Glomerular visceral epithelial cell (primary cell): ENCODE results near the gene FBXW12.
A peak's percentile ranks its signal among the peaks of the same experiment; 100 is the strongest.

Experiments
- DNase-seq: peaks from one replicate; pipeline ENCODE4 v3.0.0-alpha.2; 2016; ENCODE audit errors: extremely low spot score

The FBXW12 gene

DNA sequence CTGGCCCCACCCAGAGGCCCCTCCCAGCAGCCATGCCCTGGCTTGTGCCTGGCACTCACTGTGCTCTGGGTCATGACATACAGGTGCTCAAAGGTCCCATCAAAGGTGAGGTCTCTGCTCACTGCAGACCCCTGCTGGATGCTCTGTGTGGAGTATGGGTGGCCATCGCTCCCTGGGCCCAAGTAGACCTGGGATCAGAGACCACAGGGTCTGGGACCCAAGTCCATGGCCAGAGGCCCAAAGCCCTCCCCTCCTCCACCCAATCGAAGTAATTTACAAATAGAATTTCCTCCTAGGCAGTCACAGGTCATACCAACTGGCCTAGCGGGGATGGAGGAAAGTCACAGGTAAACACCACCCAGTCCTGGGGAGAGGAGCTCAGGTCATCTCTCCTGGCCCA, 50.3 kb downstream of the FBXW12 start:
- no peak for DNase-seq

DNA sequence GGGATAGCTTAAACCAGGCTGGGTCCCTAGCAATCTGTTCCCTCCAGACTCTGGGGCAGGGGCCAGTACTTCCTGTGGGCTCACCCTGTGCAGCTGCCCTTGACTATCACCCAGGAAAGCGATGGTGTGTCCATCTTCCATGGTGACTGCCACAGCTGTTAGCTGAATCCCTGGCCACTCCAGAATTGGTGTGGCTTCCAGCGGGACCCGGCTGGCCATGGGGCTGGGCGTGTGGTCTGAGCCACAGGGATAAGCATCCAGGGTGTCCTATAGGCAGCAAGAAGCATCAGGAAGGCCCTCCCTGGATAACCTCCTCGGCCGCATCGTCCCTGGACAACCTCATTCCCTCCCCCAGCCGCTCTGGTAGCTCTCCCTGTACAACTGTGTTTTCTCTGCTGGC, 50.7 kb downstream of the FBXW12 start:
- no peak for DNase-seq

DNA sequence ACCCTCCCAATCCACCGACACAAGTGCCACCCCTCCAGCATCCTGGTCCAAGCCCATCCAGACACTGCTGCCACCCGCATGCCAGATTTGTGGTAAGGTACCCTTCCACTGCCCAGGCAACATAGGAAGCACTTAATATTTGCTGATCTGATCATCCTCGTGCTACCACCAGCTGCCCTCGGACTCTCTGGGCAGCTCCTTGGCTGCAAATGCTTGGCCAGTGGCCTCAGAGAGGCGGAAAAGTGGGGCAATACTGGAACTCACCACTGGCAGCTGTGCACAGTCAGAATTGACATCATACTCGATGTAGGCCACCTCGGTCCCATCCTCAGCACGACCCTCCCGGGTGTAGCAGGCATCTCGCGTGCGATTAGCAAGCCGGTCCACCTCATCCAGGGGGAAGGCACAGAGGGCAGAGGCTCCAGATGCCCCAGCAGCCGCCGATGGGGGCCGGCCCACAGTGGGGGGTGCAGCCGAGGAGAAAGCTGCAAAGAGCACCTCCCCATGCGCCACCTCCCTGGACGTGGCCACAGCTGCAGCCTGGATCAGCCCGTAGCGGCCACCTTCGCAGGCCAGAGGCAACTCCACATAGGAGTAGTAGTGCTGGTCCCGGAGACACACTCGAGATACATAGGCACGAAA, 51.3 kb downstream of the FBXW12 start:
- no peak for DNase-seq

DNA sequence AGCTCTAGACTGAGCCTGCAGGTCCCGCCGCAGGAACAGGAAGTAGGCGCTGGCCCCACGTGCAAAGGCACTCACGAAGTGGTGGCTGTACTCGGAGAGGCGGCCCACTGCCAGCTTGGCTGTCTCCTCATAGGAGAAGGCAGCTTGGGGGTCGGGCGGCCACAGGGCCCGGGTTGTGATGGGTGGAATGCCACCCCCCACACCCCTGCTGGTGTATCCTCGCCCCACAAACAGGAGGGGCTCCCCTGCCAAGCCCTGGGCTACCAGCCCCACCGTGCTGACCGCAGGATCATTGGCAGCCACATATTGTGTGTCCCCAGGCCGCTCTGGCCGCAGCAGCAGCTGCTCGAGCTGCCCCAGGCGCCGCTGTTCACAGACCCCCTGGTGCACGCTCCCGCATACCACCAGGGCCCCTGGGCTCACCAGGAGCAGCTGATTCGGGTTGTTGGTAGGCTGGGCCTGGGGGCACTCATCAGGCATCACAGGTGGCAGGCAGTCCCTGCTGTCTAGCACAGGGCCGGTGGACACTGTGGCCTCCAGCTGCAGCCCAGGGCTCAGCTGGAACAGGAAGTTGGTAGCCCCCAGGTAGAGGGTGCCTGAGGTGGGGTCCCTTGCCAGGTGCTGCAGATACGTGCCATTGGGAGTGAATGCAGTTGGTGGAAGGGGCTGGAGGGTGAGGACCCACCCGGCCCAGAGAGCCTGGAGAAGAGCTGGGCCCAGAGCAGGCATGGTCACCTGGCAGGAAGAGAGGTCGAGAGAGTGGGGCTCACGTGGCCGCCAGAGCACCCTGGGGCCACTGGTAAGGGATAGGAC, 52.1 kb downstream of the FBXW12 start:
- DNase-seq, result no peak

DNA sequence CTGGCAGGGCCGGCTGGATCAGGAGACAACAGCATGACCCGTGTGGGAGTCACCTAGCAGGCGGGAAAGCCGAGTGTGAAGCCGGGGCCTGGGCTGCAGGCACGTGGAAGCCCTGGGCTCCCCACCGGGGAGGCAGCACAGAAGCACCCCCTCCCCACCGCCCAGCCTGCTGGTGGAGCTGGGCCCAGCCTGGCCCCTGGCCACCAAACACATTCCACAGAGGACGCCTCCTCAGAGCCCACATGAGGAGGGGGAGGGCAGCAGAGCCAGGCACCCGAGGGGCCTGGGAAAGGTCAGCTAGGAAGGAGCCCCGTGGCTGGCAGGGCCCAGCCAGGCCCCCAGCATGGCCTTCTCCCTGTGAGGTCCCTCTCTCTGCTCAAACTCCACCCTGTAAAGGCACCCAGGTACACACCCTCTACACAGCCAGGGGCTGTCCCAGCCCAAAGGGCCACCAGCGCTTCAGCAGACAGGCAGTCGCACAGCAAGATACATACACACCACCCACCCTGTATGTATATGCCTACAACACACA, 53.3 kb downstream of the FBXW12 start:
- DNase-seq, result no peak

DNA sequence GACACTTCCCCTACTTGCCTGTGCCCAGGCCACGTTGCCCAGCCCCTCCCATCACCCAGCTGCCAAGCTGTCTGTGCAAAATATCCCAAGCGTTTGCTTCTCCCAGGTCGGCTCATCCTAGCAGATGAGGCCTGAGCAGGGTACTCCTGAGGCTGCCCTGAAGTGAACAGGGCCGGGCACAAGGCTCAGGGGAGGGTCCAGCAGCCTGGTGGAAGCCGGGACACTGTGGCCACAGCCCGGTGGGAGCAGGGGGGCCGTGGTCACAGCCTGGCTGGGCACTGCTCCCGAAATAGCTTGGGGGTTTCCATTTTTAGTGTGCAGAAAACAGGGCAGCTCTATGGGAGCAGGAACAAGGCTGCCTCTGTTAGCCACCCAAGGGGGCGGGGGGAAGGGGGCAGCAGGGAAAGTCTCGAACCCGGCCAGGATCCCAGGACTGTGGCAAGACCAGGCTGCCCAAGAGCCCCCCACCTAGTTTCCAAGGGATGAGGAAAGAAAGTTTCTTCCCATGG, 54.4 kb downstream of the FBXW12 start:
- no peak for DNase-seq

DNA sequence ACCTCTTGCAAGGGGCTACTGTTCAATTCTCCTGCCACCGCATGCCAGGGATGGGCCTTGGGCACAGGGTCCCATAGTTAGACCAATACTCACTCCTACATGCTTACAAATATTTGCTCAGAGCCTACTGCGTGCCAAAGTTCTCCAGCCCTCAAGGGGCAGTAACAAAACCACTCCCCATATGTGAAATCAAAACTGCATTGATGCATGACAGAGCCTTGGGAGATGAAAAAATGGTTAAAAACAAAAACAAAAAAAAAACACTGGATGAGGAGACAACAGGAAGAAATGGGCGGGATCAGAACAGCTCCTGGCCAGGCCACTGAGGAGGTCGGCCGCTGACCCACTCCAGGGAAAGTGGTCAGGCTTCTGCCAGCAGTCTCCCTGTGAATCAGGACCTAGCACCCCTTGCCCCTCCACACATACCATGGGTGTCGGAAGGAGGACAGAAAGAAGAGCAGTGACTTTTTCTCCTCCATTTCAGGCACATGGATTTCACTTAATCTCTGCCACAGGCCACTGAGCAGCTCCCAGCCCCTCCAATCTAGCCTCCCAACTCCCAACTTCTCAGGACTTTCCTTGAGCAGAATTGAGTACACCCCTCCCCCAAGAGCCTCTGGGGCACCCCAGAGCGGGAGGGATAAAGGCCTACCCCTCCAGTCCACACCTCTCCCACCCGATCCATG, 55.1 kb downstream of the FBXW12 start:
- no peak for DNase-seq

DNA sequence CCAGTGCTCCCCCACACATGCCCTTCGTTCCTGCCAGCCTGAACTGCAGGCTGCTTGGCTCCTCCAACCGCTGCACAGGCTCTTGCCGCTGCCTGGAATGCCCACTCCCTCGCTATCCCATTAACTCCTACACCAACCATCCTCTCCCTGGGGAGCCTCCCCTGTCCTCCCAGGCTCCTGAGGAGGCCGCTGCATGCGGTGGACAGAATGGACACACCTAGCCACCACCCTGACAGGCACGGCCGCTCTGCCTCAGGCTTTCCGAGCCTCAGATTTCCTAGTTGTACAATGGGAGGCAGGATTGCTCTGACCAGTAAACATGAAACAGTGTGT, 55.6 kb downstream of the FBXW12 start:
- DNase-seq, result no peak

DNA sequence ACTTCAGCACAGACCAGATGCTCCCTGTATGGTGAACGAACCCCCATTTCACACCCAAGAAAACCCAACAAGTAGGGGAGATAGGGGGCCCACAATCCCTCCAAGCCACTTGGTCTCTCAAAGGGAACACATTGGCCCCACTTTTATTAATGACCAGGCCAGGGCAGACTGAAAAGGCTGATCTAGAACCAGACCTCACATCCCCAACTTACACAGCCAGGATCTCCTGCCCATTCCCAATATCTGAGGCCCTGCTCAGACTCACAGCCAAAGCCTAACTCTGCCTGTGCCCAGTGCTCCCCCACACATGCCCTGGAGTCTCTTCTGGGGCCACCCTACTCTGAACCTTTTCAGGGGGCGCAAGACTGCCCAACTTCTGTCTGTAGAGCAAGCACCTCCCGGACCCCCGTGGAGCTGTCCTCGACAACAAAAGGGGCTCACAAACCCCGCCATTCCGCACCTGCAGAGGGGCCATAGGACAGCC, 56.1 kb downstream of the FBXW12 start:
- no peak for DNase-seq

DNA sequence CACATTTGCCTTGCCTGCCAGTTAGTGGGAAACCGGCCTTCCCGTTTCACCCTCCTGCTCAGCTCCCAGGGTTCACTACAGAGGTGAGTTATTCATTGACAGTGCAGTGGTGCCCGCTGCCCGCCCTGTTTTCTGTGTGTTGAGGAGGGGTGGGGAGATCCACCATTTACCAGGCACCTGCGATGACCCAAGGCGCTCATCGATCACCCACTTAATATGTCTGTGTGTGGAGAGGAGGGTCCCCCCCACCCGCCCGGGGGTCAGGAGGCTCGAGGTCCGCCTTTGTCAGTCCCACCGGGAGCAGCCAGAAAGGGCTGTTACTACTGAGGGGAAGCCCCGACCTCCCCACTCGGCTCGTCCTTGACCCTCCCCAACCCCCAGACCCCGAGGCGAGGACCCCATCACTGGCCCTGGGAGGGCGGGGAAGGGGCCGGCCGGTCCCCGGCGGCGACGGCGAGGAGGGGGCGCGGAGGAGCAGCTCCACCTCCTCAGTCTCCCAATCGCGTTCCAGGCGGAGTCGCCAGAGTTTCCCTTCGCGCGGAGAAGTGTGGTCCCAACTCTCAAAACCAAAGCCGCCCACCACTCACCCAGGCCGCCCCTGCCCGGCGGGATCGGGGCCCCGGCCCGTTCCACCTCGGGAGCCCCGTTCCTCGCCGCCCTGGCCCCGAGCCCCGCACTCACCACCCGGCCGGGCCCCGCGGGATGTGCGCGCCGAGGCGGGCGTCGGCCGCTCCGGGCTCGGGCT, 56.7 kb downstream of the FBXW12 start:
- DNase-seq, result peak; percentile 69

DNA sequence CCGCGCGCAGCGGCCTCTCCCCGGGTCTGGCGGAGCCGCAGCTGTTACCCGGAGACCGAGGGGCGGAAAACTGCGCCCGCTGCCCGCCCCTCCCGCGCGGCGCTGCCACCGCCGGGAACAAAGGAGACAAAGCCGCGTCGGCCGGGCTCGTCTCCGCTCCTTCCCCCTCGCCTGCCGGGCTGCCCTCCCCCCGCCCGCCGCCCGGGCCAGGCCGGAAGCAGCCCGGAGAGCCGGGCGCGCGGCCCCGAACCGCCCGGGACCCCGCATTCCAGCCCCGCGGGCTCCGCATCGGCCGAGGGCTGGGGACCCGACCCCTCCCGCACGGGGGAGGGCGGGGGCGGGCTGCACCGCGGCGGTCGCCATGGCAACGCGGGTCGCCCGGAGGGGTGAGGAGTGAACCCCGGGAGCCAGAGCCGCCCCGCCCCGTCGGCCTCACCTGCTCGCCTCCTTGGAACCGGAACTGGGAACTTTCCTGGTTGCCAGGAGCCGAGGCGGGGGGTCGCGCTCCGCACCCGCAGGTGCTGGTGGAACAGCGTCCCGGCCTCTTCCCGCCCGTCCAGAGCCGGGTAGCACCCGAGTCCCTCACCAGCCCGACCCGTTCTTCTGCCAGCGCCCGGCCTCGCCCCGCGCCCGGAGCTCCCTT, 57.4 kb downstream of the FBXW12 start:
- peak; percentile 63 for DNase-seq

DNA sequence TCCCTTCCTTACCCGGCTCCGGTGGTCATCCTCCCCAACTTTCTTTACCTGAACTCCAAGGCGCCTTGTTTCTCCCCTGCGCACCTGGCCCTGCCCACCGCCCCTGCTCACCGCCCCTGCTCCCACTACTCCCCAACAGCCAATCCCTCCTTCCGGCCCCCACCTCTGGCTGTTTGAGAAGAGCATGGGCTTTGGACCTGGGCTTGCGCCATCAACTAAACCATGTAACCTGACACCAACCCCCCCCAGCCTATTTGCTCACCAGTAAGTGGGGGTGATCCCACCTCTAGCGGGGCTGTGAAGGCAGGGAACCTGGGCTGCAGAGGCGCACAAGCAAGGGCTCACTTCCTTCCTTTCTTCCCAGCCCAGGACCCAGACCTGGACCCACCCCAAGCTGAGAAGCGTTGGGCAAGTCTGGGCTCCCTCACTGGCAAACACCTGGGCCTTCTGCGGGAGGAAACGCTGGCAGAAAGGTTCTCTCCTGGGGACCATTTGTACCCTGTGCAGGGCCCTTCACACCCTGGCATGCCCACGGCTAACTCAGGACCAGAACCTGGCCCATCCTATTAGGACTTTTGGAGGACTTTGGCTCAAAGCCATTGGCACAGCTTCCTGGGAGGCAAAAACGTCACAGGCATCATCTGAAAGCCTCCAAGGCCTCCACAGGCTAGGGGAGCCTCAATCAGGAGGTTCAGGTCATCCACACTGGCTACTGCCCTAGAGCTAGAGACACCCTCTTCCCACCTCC, 58.1 kb downstream of the FBXW12 start, which contains the start of gene PLXNB1:
PLXNB1 (minus strand) TSS at position 127 of the 748 bp plus-strand sequence. CDS start 5,475 bp downstream, outside the sequence.
- DNase-seq, result peak; percentile 76

DNA sequence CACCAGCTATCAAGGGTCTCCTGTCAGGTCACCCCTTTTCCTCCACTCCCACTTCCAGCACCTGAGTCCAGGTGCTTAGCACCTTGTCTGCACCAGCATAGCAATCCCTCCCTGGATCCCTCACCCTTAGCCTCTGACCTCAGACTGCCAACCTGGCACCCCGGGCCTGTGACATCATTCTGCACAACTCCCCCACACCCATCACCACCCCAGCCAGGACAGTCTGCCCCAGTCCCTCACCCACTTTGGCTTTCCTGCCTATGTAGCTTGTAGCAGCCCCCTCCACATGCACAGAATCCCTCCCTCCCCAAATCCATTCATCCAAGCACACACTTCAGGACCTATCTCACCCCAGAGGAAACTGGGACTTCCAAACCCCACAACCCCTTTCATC, 58.7 kb downstream of the FBXW12 start:
- no peak for DNase-seq

DNA sequence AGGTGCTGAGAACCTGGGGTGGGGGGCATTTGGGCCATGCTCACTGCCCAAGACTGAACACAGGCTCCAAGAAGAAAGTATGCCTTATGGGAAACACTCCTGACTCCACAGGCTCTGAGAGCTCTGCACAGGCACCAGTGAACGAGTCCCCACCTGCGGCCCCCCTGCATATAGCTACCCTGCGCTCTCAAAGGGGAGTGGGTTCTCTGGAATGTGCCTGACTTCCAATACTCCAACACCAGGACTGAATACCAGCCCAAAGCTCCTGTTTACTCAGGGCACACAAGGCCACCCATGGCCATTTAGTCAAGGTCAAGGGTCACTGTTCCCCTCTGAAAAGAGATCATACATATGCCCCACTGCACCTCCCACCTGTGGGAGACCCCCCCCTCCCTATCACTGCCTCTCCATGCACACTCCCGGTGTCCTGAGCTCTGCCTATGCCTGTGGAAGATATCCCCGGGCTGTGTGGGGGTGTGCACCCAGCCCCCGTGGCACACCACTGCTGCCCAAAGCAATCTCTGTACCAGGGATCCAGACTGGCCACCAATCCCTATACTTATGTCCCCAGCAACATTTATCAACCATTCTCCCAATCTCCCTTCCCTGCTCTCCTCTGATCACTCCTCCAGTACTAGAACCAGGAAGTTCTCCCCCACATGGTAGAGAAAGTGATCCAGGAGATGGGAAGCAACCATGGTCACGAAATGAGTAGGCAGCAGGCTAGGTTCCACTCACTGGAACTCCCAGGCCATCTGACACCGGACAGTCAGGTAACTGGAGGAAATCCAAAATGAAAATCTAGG, 59.4 kb downstream of the FBXW12 start:
- DNase-seq, result no peak

DNA sequence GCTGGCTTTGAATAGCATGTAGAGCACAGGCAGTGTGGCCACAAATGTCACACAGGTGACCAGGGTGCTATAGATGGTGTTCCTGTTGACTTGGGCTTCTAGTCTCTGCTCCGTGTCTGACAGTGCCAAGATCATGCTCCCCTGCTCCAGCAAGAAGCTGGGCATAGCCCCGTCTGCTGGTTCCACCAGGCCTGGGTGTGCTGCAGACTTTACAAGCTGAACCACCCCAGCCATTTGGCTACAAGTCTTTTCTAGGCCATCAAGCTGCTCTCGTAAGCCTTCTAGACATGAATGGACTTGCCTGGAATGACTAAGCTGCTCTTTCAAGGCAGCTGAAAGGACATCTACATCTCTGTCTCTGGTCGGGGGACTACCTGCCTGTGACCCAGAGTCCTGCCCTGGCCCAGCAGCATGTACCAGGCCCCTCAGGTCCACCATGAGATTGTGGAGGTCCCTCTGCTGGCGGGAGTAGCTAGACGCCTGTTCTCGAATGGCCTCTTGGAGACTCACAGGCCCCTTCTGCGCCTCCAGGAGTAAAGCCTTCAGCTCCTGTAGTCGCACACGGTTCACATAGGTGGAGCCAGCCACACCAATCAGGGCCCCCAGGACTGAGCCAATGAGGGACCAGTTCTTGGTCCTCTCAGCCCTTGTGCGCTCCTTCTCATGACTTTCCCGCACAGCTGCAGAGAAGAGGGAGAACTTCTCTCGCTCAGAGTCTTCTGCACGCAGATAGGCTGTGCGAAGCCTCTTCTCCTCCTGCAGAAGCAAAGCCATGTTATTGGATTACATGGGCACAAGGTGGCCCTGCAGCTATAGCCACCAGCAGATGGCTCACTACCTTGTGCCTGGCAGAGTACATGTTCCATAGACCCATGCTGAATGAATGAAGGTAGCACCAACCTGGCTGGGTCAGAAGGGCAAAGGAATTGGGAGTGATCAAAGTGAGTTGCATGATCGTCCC, 60.7 kb downstream of the FBXW12 start:
- DNase-seq, result no peak

DNA sequence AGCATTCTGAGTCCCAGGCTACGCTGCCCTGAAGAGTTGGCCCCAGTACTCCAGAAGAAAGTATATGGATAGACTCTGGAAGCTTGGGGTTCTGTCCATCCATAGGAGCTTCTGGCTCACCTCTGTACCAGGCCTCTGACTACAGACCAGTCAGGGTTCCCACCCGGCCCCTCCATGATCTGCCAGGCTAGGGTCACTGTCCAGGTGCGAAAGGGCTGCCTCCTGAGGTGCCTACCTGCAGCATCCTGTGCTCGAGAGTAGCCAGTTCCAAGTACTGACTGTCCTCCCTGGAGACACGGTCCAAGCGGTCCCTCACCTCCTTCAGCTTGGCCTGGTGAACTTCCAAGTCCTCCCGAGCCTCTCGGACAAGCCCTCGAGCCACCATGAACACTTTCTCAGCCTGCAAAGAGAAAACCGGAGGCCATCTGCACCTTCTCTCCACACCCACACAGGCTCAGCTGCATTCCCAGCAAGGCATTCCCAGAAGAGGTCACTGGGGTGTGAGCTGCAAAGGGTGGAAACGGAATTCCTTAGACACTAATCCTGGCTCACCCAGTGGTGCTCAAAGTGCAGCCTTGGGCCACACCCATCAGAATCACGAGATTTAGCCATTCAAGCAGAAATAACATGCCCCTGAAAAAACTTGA, 61.6 kb downstream of the FBXW12 start:
- peak; percentile 42 for DNase-seq

DNA sequence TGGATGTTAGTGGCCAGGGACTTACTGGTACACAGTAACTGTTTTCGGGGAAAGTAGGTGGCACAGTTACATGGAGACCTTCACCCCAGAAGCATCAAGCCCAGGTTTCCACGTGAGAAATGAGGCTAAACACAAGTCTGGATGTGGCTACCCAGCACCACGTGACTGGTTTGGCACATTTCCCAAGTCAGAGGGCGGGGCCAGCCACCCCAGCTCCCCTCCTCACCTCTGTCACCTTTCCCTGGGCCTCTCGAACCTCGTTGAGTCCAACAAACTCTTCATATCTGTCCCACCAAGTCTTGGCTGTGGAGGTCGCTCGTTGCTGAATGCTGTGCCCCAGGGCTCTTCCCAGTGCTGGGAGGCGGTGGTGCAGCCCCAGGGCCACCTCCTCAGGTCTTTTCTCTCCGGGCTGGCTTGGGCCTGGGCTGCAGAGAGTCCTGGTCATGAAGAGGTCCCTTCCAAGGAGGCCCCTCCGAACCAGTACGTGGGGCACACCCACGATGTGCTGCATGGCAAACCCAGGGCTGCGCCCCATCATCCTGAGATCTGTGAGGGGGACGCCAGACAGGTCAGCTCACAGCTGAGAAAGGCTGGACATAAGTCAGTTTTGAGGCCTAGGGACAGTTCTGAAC, 62.7 kb downstream of the FBXW12 start:
- no peak for DNase-seq
